ENCODE results near the gene CD93. TPM values are rescaled to one million over a fixed set of nuclear protein-coding genes. Genes with fewer than 3 reads are reported as not detected.

The CD93 gene
- total and polyA plus RNA-seq, 3 donors from 2014 or later: 9.4 to 14.8 (median 14.2) TPM

GRCh38 chr20:23082846-23083552 is 3.1 kb downstream of the CD93 start:
- Histone ChIP-seq H3K4me3 (peak overlapping the region in 1 of 2 donors; percentile 56), H3K27ac (peak overlapping the region; percentile 47 to 91), H3K36me3 (ENCODE audit: low read depth, missing control alignments) (no peaks in the 10 kb centered on the region), H3K27me3 (no peaks in the 10 kb centered on the region), H3K4me1 (peaks cover 26% of the 10 kb centered on the region), H3K9me3 (no peaks in the 10 kb centered on the region)
- DNase-seq: peak; percentile 41
- WGBS, 2 donors: 53 to 60% methylated on average over 9 of the region's 9 CpGs
- intact Hi-C loops (cut with DNase I; ENCODE audit: low total_unique reads): no loop called here
- TF ChIP-seq POLR2A (IDR thresholded peaks at IDR 0.05): no peak
- no peak for TF ChIP-seq CTCF (IDR thresholded peaks at IDR 0.05)

GRCh38 chr20:23081263-23081819 is 4.8 kb downstream of the CD93 start:
- H3K9me3 ChIP-seq: no peaks in the 10 kb centered on the region
- intact Hi-C loops (cut with DNase I; ENCODE audit: low total_unique reads): no loop called here
- TF ChIP-seq CTCF (IDR thresholded peaks at IDR 0.05): no peak
- TF ChIP-seq POLR2A (IDR thresholded peaks at IDR 0.05): no peak
- no peaks in the 10 kb centered on the region for H3K36me3 ChIP-seq (ENCODE audit: low read depth, missing control alignments)
- no peak overlapping the region for H3K27ac ChIP-seq
- peaks cover 14% of the 10 kb centered on the region for H3K4me1 ChIP-seq
- WGBS, 2 donors: 76 to 84% methylated on average over 8 to 9 of the region's 9 CpGs
- H3K4me3 ChIP-seq: no peak overlapping the region
- DNase-seq: no peak
- no peaks in the 10 kb centered on the region for H3K27me3 ChIP-seq

GRCh38 chr20:23080521-23080920 is 5.6 kb downstream of the CD93 start:
- WGBS, 2 donors: 82 to 84% methylated on average over 10 of the region's 10 CpGs
- TF ChIP-seq POLR2A (IDR thresholded peaks at IDR 0.05): no peak
- no peak for TF ChIP-seq CTCF (IDR thresholded peaks at IDR 0.05)

GRCh38 chr20:23079926-23080325 is 6.2 kb downstream of the CD93 start:
- no peak for DNase-seq
- WGBS, 2 donors: 71 to 73% methylated on average over 2 of the region's 2 CpGs
- H3K36me3 ChIP-seq (ENCODE audit: low read depth, missing control alignments): no peaks in the 10 kb centered on the region
- H3K27ac ChIP-seq: no peak overlapping the region
- TF ChIP-seq CTCF (IDR thresholded peaks at IDR 0.05) (no peak), POLR2A (IDR thresholded peaks at IDR 0.05) (no peak)
- intact Hi-C loops (cut with DNase I; ENCODE audit: low total_unique reads): no loop called here
- H3K27me3 ChIP-seq: no peaks in the 10 kb centered on the region
- peaks cover 6% of the 10 kb centered on the region for H3K4me1 ChIP-seq
- H3K4me3 ChIP-seq: no peak overlapping the region
- H3K9me3 ChIP-seq: no peaks in the 10 kb centered on the region

More at GRCh38 chr20:23080521-23080920, 5.6 kb downstream of the CD93 start:
- no peaks in the 10 kb centered on the region for H3K36me3 ChIP-seq (ENCODE audit: low read depth, missing control alignments)
- intact Hi-C loops (cut with DNase I; ENCODE audit: low total_unique reads): no loop called here
- H3K9me3 ChIP-seq: no peaks in the 10 kb centered on the region
- no peak for DNase-seq
- H3K27ac ChIP-seq: no peak overlapping the region
- no peaks in the 10 kb centered on the region for H3K27me3 ChIP-seq
- H3K4me1 ChIP-seq: peaks cover 8% of the 10 kb centered on the region
- H3K4me3 ChIP-seq: no peak overlapping the region

- Histone ChIP-seq H3K27me3 (no peaks in the 10 kb centered on the region), H3K9me3 (no peaks in the 10 kb centered on the region), H3K4me3 (no peak overlapping the region), H3K36me3 (ENCODE audit: low read depth, missing control alignments) (no peaks in the 10 kb centered on the region), H3K27ac (no peak overlapping the region), H3K4me1 (peaks cover 6% of the 10 kb centered on the region)
- intact Hi-C loops (cut with DNase I; ENCODE audit: low total_unique reads): no loop called here
- no peak for DNase-seq
- TF ChIP-seq CTCF (IDR thresholded peaks at IDR 0.05) (no peak), POLR2A (IDR thresholded peaks at IDR 0.05) (no peak)
- WGBS, 2 donors: 82 to 84% methylated on average over 6 of the region's 6 CpGs
Measured at GRCh38 chr20:23079016-23079351, 7.1 kb downstream of the CD93 start.

Data from testis (tissue), 3 donors.